K562 (cell line): ENCODE data around the gene NCBP2. TPM values are rescaled to one million over a fixed set of nuclear protein-coding genes. Genes with fewer than 3 reads are reported as not detected.

ENCODE experiments used
- CHCHD3 ChIP-seq: fragments of 250-450 bp; sonication (Bioruptor Pico); IDR thresholded peaks from 2 replicates; pipeline ENCODE4 v2.1.2; 2022; ENCODE audit warnings: mild to moderate bottlenecking
- CREM ChIP-seq: IDR thresholded peaks from 2 replicates; pipeline ENCODE4 v1.6.1; 2014; ENCODE audit warnings: antibody characterized with exemption, low read depth
- MAFG ChIP-seq: fragments of 450-650 bp; conservative IDR thresholded peaks from 2 replicates; pipeline ENCODE4 v1.6.1; 2016; ENCODE audit warnings: missing genetic modification characterization, missing compliant biosample characterization
- NRF1 ChIP-seq, 2 experiments: fragments of 450-650 bp; IDR thresholded peaks in 1 of 2; conservative IDR thresholded peaks in 1 of 2; 2 replicates each; pipeline ENCODE4 v1.6.1; 2014; ENCODE audit warnings: mild to moderate bottlenecking in 2 of 2
- POLR2G ChIP-seq: fragments of 200-400 bp; formaldehyde crosslinking; IDR thresholded peaks from 2 replicates; pipeline ENCODE4 v1.6.1; 2017; ENCODE audit warnings: low read depth, mild to moderate bottlenecking, antibody characterized with exemption, low read length, moderate library complexity
- POLR2H ChIP-seq: IDR thresholded peaks from 2 replicates; pipeline ENCODE4 v1.6.1; 2016; ENCODE audit warnings: missing genetic modification characterization, low read depth, mild to moderate bottlenecking, control low read depth, missing compliant biosample characterization, moderate library complexity
- RBM39 ChIP-seq: fragments of 200-400 bp; formaldehyde crosslinking; optimal IDR thresholded peaks from 2 replicates; pipeline ENCODE3; 2018; ENCODE audit warnings: low read depth, low read length
- THRB ChIP-seq: fragments of 450-650 bp; formaldehyde crosslinking; conservative IDR thresholded peaks from 2 replicates; pipeline ENCODE4 v1.4.0; 2022; ENCODE audit warnings: mild to moderate bottlenecking, missing genetic modification characterization
- YY1 ChIP-seq, 3 experiments: IDR thresholded peaks; 2 replicates each; pipeline ENCODE4 v1.6.1; 2011; ENCODE audit warnings: low read length in 2 of 3, mild to moderate bottlenecking in 2 of 3, moderate library complexity in 2 of 3, borderline replicate concordance in 1 of 3, control low read depth in 1 of 3, low read depth in 1 of 3; ENCODE audit not compliant: insufficient read depth in 3 of 3, insufficient replicate concordance in 2 of 3, control insufficient read depth in 1 of 3, insufficient read length in 1 of 3; ENCODE audit errors: extremely low read depth in 1 of 3
- ZNF121 ChIP-seq: sonication (generic); formaldehyde crosslinking; conservative IDR thresholded peaks from 2 replicates; pipeline ENCODE4 v1.8.0; 2022; ENCODE audit warnings: missing genetic modification reagents
- ZNF274 ChIP-seq: IDR thresholded peaks from 2 replicates; pipeline ENCODE4 v1.6.1; 2011; ENCODE audit warnings: low read depth, mild to moderate bottlenecking, low read length, moderate library complexity, borderline replicate concordance
- ZNF740 ChIP-seq, 3 experiments: fragments of 200-800 bp in 1 of 3; sonication (Bioruptor generic) in 1 of 3; sonication (generic) in 1 of 3; formaldehyde crosslinking in 1 of 3; IDR thresholded peaks; 2 replicates each; pipeline versions ENCODE4 v1.6.1 to v1.8.0; 2016 to 2022; ENCODE audit warnings: mild to moderate bottlenecking in 2 of 3, missing compliant biosample characterization in 2 of 3, missing genetic modification characterization in 2 of 3, missing genetic modification reagents in 1 of 3
- polyA plus RNA-seq, 8 experiments: library from polyadenylated mRNA; depleted of rRNA in 4 of 8; stranded (reverse) in 5 of 8; unstranded in 3 of 8; fragments of >200 nt; fragmentation: Nextera tagmentation in 2 of 8; fragmentation: Illumina TruSeq in 1 of 8; extraction: Ambion mirVana in 2 of 8; extraction: Trizol in 1 of 8; gene quantifications; 2 replicates each; pipeline versions ENCODE4 v1.2.1 to v1.2.3, GENCODE V29; 2011 to 2014; ENCODE audit warnings: inconsistent platforms in 1 of 8, missing spikeins in 1 of 8
- total RNA-seq, 7 experiments: library from RNA; depleted of rRNA in 6 of 7; stranded (reverse); fragments of >200 nt in 6 of 7; fragmentation: Illumina TruSeq in 2 of 7; extraction: Trizol in 2 of 7; gene quantifications; 2 replicates each; pipeline versions ENCODE4 v1.2.1 to v1.2.3, GENCODE V29; 2011 to 2021; ENCODE audit warnings: low replicate concordance in 1 of 7
- TF ChIP-seq, protein P1 (sequence below): fragments of 450-650 bp; formaldehyde crosslinking; IDR thresholded peaks from 2 replicates; pipeline ENCODE4 v1.4.0; 2022; ENCODE audit warnings: missing genetic modification characterization
- TF ChIP-seq, protein P2 (sequence below), 3 experiments: IDR thresholded peaks in 2 of 3; conservative IDR thresholded peaks in 1 of 3; 2 replicates each; pipeline ENCODE4 v1.5.1; 2011 to 2012; ENCODE audit warnings: low read length in 3 of 3, mild to moderate bottlenecking in 3 of 3, control low read depth in 2 of 3, improper control_type of control experiment in 1 of 3, inconsistent platforms in 1 of 3, low read depth in 1 of 3, mixed read lengths in 1 of 3, moderate library complexity in 1 of 3; ENCODE audit not compliant: insufficient read depth in 2 of 3
- TF ChIP-seq, protein P3 (sequence below), 3 experiments: fragments of 200-800 bp in 1 of 3; fragments of 250-450 bp in 1 of 3; fragments of 450-650 bp in 1 of 3; sonication (Bioruptor Pico) in 1 of 3; sonication (Bioruptor generic) in 1 of 3; formaldehyde crosslinking in 1 of 3; IDR thresholded peaks; 2 replicates each; pipeline versions ENCODE4 v1.6.1 to v1.8.0; 2016 to 2022; ENCODE audit warnings: mild to moderate bottlenecking in 2 of 3, missing genetic modification characterization in 2 of 3, missing compliant biosample characterization in 1 of 3, moderate library complexity in 1 of 3

NCBP2 gene
- total and polyA plus RNA-seq, 9 of the 15 experiments (the other 6 are each of a cell fraction or from before 2014, with no cell fraction given), result 56.4 to 102 (median 82.3) TPM

DNA sequence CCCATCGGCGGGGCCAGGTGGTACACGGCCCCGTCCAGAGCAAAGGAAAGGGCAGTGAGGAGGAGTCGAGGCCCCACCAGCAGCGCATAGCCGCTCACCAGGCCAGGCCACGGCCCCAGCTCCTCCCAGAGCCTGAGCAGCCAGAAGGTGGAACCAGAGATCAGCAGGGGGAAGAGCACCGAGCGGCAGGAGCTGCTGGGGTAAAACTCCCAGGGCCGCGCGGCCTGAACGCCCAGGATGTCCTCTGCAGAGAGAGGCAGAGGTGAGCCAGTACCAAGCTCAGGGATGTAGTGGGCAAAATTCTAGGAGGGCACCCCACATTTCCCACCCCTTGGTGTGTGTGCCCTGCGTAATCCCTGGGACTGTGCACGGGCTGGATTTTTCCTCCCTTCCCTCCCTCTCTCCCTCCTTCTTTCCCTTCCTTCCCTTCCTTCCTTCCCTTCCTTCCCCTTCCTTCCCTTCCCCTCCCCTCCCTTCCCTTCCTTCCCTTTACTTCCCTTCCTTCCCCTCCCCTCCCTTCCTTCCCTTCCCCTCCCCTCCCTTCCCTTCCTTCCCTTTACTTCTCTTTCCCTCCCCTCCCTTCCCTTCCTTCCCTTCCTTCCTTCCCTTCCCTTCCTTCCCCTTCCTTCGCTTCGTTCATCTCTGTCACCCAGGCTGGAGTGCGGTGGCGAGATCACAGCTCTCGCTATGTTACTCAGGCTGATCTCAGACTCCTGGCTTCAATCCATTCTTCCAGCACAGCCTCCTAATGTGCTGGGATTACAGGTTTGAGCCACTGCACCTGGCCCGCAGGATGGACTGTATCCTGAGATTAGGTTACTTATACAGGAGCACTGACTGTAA lies 6.3 kb upstream of the NCBP2 start (continued):
- TF ChIP-seq POLR2H (tag) (no peak), CREM (no peak), MAFG (tag) (no peak), ZNF121 (CRISPR knock-in tag) (no peak), ZNF740 (CRISPR knock-in tag; IDR thresholded peaks at IDR 0.05) (0 out of 2 replicates have a peak, but pooled peaks have one; percentile 26), ZNF740 (tag; IDR thresholded peaks at IDR 0.05) (no peak), RBM39 (no peak), ZNF274 (no peak), THRB (CRISPR knock-in tag) (no peak), POLR2G (peak; percentile 43; the same call in 1 of the 2 replicates), CHCHD3 (CRISPR knock-in tag) (no peak), YY1 (IDR thresholded peaks at IDR 0.05; ENCODE audit: borderline replicate concordance in 1 of 3, control insufficient read depth in 1 of 3, extremely low read depth in 1 of 3, insufficient read depth in 3 of 3, insufficient read length in 1 of 3, insufficient replicate concordance in 2 of 3, low read depth in 1 of 3, low read length in 2 of 3) (peak in 1 of 3 experiments; percentile 10), NRF1 (conservative IDR thresholded peaks at IDR 0.05 in 1 of 2, IDR thresholded peaks at IDR 0.05 in 1 of 2) (0 out of 4 replicates have a peak, but pooled peaks of 1 of the 2 experiments have one; percentile 14)
- TF ChIP-seq, protein P1, sequence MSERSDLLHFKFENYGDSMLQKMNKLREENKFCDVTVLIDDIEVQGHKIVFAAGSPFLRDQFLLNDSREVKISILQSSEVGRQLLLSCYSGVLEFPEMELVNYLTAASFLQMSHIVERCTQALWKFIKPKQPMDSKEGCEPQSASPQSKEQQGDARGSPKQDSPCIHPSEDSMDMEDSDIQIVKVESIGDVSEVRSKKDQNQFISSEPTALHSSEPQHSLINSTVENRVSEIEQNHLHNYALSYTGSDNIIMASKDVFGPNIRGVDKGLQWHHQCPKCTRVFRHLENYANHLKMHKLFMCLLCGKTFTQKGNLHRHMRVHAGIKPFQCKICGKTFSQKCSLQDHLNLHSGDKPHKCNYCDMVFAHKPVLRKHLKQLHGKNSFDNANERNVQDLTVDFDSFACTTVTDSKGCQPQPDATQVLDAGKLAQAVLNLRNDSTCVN, result no peak
- TF ChIP-seq, protein P2, sequence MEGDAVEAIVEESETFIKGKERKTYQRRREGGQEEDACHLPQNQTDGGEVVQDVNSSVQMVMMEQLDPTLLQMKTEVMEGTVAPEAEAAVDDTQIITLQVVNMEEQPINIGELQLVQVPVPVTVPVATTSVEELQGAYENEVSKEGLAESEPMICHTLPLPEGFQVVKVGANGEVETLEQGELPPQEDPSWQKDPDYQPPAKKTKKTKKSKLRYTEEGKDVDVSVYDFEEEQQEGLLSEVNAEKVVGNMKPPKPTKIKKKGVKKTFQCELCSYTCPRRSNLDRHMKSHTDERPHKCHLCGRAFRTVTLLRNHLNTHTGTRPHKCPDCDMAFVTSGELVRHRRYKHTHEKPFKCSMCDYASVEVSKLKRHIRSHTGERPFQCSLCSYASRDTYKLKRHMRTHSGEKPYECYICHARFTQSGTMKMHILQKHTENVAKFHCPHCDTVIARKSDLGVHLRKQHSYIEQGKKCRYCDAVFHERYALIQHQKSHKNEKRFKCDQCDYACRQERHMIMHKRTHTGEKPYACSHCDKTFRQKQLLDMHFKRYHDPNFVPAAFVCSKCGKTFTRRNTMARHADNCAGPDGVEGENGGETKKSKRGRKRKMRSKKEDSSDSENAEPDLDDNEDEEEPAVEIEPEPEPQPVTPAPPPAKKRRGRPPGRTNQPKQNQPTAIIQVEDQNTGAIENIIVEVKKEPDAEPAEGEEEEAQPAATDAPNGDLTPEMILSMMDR (IDR thresholded peaks at IDR 0.05 in 2 of 3, conservative IDR thresholded peaks at IDR 0.05 in 1 of 3; ENCODE audit: insufficient read depth in 2 of 3, low read depth in 1 of 3, low read length in 3 of 3), result peak; percentile 56 to 76 (median 66)
- TF ChIP-seq, protein P3, sequence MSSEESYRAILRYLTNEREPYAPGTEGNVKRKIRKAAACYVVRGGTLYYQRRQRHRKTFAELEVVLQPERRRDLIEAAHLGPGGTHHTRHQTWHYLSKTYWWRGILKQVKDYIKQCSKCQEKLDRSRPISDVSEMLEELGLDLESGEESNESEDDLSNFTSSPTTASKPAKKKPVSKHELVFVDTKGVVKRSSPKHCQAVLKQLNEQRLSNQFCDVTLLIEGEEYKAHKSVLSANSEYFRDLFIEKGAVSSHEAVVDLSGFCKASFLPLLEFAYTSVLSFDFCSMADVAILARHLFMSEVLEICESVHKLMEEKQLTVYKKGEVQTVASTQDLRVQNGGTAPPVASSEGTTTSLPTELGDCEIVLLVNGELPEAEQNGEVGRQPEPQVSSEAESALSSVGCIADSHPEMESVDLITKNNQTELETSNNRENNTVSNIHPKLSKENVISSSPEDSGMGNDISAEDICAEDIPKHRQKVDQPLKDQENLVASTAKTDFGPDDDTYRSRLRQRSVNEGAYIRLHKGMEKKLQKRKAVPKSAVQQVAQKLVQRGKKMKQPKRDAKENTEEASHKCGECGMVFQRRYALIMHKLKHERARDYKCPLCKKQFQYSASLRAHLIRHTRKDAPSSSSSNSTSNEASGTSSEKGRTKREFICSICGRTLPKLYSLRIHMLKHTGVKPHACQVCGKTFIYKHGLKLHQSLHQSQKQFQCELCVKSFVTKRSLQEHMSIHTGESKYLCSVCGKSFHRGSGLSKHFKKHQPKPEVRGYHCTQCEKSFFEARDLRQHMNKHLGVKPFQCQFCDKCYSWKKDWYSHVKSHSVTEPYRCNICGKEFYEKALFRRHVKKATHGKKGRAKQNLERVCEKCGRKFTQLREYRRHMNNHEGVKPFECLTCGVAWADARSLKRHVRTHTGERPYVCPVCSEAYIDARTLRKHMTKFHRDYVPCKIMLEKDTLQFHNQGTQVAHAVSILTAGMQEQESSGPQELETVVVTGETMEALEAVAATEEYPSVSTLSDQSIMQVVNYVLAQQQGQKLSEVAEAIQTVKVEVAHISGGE (CRISPR knock-in tag; IDR thresholded peaks at IDR 0.05), result no peak
